A673 (cell line): ENCODE results near the gene GSG1L. TPM values are rescaled to one million over a fixed set of nuclear protein-coding genes. Genes with fewer than 3 reads are reported as not detected.

Source experiments
- BruUV-seq: library from RNA; stranded (reverse); fragments of 400-500 nt; replicated peaks from 2 replicates; lab custom pipeline; 2021; lab: Mats Ljungman, UMichigan
- CTCF ChIA-PET: fragments of 300-600 bp; sonication (Branson Sonifier 250); formaldehyde crosslinking; loops from one replicate; lab custom pipeline; 2022; ENCODE audit warnings: antibody characterized with exemption; lab: Charles Lee
- POLR2A ChIA-PET: fragments of 300-600 bp; sonication (Branson Sonifier 250); formaldehyde crosslinking; loops from one replicate; lab custom pipeline; 2022; ENCODE audit warnings: antibody characterized with exemption; ENCODE audit not compliant: low non-redundant PET; lab: Charles Lee
- DNase-seq: peaks from one replicate; pipeline ENCODE4 v3.0.0-alpha.2; 2015; ENCODE audit warnings: low spot score
- H3K27ac ChIP-seq: fragments of 200-600 bp; sonication (generic); 2 replicates; pipeline ENCODE4 v1.5.1; 2016; ENCODE audit warnings: mixed run types, low read depth, mild to moderate bottlenecking, mixed read lengths, antibody characterized with exemption, low read length; ENCODE audit not compliant: poor library complexity, severe bottlenecking
- H3K27me3 ChIP-seq: fragments of 200-600 bp; sonication (generic); replicated peaks from 2 replicates; pipeline ENCODE4 v1.6.1; 2017; ENCODE audit warnings: mixed run types, low read depth, mild to moderate bottlenecking, mixed read lengths, antibody characterized with exemption, low read length; ENCODE audit not compliant: insufficient read depth, poor library complexity
- H3K36me3 ChIP-seq: fragments of 200-600 bp; sonication (generic); 2 replicates; pipeline ENCODE4 v1.6.1; 2016; ENCODE audit warnings: mixed run types, mild to moderate bottlenecking, mixed read lengths, antibody characterized with exemption, low read length; ENCODE audit not compliant: insufficient read depth, poor library complexity, severe bottlenecking
- H3K4me1 ChIP-seq: fragments of 200-600 bp; sonication (generic); 2 replicates; pipeline ENCODE4 v1.6.1; 2017; ENCODE audit warnings: mixed run types, mild to moderate bottlenecking, mixed read lengths, antibody characterized with exemption, low read length; ENCODE audit not compliant: insufficient read depth, poor library complexity, severe bottlenecking
- H3K4me3 ChIP-seq: fragments of 200-600 bp; sonication (generic); 2 replicates; pipeline ENCODE4 v1.5.1; 2016; ENCODE audit warnings: low read depth, mixed run types, mild to moderate bottlenecking, mixed read lengths, low read length; ENCODE audit not compliant: poor library complexity, severe bottlenecking
- H3K9me3 ChIP-seq: fragments of 200-600 bp; sonication (generic); 2 replicates; pipeline ENCODE4 v1.6.1; 2016; ENCODE audit warnings: mixed run types, low read depth, mild to moderate bottlenecking, mixed read lengths, antibody characterized with exemption, low read length; ENCODE audit not compliant: poor library complexity, severe bottlenecking
- EZH2 ChIP-seq: fragments of 200-600 bp; sonication (generic); IDR thresholded peaks from 2 replicates; pipeline ENCODE4 v1.6.1; 2017; ENCODE audit warnings: borderline replicate concordance, low read depth, mild to moderate bottlenecking, mixed read lengths, antibody characterized with exemption, low read length; ENCODE audit not compliant: poor library complexity, severe bottlenecking
- intact Hi-C: fragments of 100-400 bp; cut with micrococcal nuclease; formaldehyde crosslinking; loops from one replicate; pipeline ENCODE4 v1.10.0; 2022; ENCODE audit not compliant: unreplicated experiment
- total RNA-seq: library from RNA; stranded (reverse); gene quantifications from 2 replicates; pipeline ENCODE4 v1.2.3, GENCODE V29; 2021
- TF ChIP-seq, protein P1 (sequence below): fragments of 300-800, 200-600 bp; sonication (generic); conservative IDR thresholded peaks from 2 replicates; pipeline ENCODE4 v1.5.1; 2017; ENCODE audit warnings: low read depth, mild to moderate bottlenecking, antibody characterized with exemption, low read length, moderate library complexity, mixed read lengths

GSG1L gene
- total RNA-seq, 1 experiment from 2014 or later = not detected

DNA sequence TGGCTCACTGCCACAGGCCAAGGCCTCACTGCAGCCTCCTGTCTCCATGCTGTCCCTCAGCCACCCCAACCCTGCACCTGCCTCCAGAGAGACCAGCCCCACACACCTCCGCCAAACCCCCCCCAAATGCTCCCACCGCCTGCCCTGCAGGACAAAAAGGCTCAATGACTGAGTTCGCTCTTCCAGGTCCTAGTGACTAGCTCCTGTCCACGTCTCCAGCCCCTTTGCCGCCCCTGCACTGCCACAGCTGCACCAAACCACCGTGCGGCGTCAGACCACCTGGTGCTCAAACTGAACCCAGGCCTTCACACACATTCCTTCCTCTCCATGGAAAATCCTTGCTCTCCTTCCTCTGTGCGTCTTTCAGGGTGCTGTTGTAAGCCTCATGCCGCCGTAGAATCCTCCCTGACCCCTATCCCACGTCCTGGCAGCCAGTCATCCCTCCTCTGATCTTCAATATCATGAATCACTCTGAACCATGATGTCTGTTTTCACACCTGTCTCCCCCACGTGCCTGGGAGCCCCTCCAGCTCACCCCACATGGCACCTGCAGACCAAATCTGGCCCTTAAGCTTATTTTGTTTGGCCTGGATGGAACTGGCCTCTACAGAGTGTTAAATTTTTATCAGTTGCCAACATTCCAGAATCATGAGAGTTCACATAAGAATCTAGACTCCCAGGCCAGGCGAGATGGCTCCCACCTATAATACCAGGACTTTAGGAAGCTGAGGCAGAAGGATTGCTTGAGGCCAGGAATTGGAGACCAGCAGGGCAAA, 4.3 kb upstream of the GSG1L start:
- Histone ChIP-seq H3K36me3 (no peaks in the 10 kb centered on the region), H3K27ac (no peak overlapping the region), H3K4me1 (no peaks in the 10 kb centered on the region), H3K4me3 (no peak overlapping the region), H3K27me3 (peaks cover 36% of the 10 kb centered on the region), H3K9me3 (no peaks in the 10 kb centered on the region)
- TF ChIP-seq, protein P1, sequence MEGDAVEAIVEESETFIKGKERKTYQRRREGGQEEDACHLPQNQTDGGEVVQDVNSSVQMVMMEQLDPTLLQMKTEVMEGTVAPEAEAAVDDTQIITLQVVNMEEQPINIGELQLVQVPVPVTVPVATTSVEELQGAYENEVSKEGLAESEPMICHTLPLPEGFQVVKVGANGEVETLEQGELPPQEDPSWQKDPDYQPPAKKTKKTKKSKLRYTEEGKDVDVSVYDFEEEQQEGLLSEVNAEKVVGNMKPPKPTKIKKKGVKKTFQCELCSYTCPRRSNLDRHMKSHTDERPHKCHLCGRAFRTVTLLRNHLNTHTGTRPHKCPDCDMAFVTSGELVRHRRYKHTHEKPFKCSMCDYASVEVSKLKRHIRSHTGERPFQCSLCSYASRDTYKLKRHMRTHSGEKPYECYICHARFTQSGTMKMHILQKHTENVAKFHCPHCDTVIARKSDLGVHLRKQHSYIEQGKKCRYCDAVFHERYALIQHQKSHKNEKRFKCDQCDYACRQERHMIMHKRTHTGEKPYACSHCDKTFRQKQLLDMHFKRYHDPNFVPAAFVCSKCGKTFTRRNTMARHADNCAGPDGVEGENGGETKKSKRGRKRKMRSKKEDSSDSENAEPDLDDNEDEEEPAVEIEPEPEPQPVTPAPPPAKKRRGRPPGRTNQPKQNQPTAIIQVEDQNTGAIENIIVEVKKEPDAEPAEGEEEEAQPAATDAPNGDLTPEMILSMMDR = no peak
- TF ChIP-seq EZH2 = no peak
- CTCF ChIA-PET = no interaction called here
- intact Hi-C loops = no loop called here
- DNase-seq = no peak
- POLR2A ChIA-PET = no interaction called here
- no TSS peak for BruUV-seq

DNA sequence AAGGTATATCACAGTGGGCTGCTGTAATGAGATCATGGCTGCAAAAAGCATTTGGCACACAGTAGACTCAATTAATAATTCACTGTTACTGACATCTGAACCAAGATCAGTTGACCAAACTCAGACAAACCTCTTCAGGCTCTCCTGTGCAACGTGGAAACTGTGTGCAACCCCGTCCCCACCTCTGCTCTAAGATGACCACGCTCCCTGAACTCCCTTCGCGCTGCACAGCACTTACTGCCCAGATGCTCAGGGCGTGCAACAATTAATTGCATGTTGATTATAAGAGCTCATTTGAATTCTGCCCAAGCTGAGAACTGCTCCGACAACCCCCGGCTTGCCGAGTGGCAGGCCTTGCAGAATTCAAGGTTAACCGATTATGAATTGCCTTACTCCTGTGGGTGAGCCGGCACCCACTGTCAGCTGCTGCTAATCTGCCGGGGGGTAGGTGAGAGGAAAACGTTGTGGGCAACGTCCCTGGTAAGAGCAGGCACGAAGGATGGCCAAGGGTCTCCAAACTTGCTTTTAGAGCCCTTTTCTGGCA, 1.3 kb upstream of the GSG1L start:
- intact Hi-C loops = no loop called here
- Histone ChIP-seq H3K9me3 (no peaks in the 10 kb centered on the region), H3K4me3 (no peak overlapping the region), H3K36me3 (no peaks in the 10 kb centered on the region), H3K27me3 (peaks cover 49% of the 10 kb centered on the region), H3K4me1 (no peaks in the 10 kb centered on the region), H3K27ac (no peak overlapping the region)
- no peak for TF ChIP-seq EZH2
- TF ChIP-seq, protein P1 = no peak
- BruUV-seq = no TSS peak
- ChIA-PET CTCF (interaction anchor here (1.0 kb wide), 1 partner anchor 92 kb away, joined by 3 read pairs; no protein-coding TSS in a partner anchor), POLR2A (no interaction called here)
- DNase-seq = no peak

DNA sequence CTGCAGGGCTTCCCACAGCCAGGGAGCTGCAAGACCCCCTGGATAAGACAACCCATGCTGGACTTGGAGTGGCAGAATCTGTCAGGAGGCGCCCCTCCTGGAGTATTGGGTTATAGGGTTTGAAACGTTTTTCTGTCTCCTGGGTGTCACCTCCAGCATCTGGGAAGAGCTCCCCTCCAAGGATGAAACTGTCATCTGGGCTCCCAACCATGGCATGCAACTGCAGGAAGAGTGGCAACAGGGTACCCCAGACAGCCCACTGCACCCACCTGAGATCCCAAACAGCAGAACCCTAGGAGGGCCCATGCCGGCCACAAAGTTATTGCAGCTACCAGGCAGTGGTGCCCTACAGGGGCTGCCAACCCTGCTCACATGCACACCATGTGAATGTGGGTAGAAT, 636 bp upstream of the GSG1L start:
- intact Hi-C loops = no loop called here
- Histone ChIP-seq H3K27me3 (peaks cover 55% of the 10 kb centered on the region), H3K9me3 (no peaks in the 10 kb centered on the region), H3K4me1 (no peaks in the 10 kb centered on the region), H3K27ac (no peak overlapping the region), H3K36me3 (no peaks in the 10 kb centered on the region), H3K4me3 (no peak overlapping the region)
- POLR2A ChIA-PET = no interaction called here
- BruUV-seq = no TSS peak
- no peak for DNase-seq
- TF ChIP-seq, protein P1 = no peak
- TF ChIP-seq EZH2 = no peak
- CTCF ChIA-PET = interaction anchor here (1.0 kb wide), 1 partner anchor 91 kb away, joined by 3 read pairs; no protein-coding TSS in a partner anchor
